ENCODE results near the gene TRIM26. TPM values are rescaled to one million over a fixed set of nuclear protein-coding genes. Genes with fewer than 3 reads are reported as not detected.

Gene TRIM26
- total and polyA plus RNA-seq, 2 donors (not counting 3 experiments of a cell fraction or from before 2014, with no cell fraction given), result 30.4 to 34.5 TPM

DNA sequence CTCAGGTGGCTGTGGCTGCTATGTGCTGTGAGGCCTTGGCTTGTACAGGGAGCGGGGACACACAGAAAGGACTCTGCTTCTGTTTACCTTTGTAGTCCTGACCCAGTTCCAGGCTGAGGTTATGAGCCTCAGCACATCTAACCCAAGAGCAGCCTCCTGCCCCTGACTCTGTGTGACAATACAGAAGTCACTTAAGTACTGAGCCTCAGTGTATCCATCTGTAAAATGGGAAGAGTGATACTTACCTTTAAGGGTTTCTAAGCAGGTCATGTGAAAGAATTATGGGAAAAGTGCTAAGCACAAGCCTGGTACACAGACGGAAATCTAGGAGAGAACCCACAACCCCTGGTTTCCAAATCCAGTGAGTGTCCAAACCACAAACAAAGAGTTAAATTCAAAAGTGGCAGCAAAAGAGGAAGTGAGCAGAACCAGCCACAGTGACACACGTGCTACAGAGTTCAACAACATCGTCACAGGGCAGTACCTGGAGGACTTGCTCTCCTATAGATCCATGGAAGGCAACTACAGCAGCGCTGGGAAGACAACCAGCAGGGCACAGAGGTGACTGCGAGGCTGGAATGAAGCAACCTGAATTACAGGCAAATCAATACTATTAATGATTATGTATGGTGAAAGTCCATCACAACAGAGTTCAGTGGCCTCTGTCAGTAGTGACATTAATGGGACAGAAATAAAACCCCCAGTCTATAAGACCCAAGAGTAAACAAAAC is 12.5 kb downstream of the TRIM26 start:
- POLR2A ChIA-PET, result no interaction called here
- no peak overlapping the region for H3K27ac ChIP-seq (ENCODE audit: insufficient read depth, low read depth, low read length)
- CTCF ChIA-PET, result no interaction called here

More for the DNA sequence above, 12.5 kb downstream of the TRIM26 start:
- Histone ChIP-seq H3K4me2 (ENCODE audit: insufficient read depth, low read length) (no peak overlapping the region), H3K27me3 (ENCODE audit: control insufficient read depth in 2 of 2, insufficient read depth in 2 of 2, low read length in 2 of 2) (no peaks in the 10 kb centered on the region), H3K79me2 (ENCODE audit: control insufficient read depth, insufficient read depth, low read length) (peaks cover 9% of the 10 kb centered on the region), H4K20me1 (replicated peaks; ENCODE audit: control insufficient read depth, extremely low read depth, insufficient read depth, low read length) (no peaks in the 10 kb centered on the region), H2AFZ (ENCODE audit: low read depth, low read length) (no peak overlapping the region), H3K9me1 (replicated peaks; ENCODE audit: control insufficient read depth, extremely low read depth, insufficient read depth, low read length) (no peaks in the 10 kb centered on the region), H3K36me3 (ENCODE audit: control insufficient read depth in 2 of 2, extremely low read depth in 1 of 2, insufficient read depth in 2 of 2, low read length in 2 of 2) (peaks cover 14 to 19% of the 10 kb centered on the region in 2 experiments), H3K4me3 (replicated peaks in 1 of 3; ENCODE audit: insufficient read depth in 1 of 3, low read depth in 1 of 3, low read length in 3 of 3) (no peak overlapping the region), H3K4me1 (ENCODE audit: control insufficient read depth, extremely low read depth, insufficient read depth, low read length) (no peaks in the 10 kb centered on the region), H3K9ac (replicated peaks; ENCODE audit: extremely low read depth, insufficient read depth, low read length) (no peak overlapping the region), H3K9me3 (replicated peaks; ENCODE audit: control insufficient read depth, insufficient read depth, low read length) (no peaks in the 10 kb centered on the region)
- intact Hi-C loops (cut with micrococcal nuclease) (no loop called here), dilution Hi-C loops (cut with MboI; ENCODE audit: extremely low pct_ligation_motif_present, low sequenced_read_pairs) (no loop called here)
- no TSS peak for BruUV-seq (replicated peaks)
- TF ChIP-seq, protein P1, sequence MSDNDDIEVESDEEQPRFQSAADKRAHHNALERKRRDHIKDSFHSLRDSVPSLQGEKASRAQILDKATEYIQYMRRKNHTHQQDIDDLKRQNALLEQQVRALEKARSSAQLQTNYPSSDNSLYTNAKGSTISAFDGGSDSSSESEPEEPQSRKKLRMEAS (IDR thresholded peaks at IDR 0.05; ENCODE audit: insufficient read depth, insufficient read length), result no peak
- TF ChIP-seq, protein P2, sequence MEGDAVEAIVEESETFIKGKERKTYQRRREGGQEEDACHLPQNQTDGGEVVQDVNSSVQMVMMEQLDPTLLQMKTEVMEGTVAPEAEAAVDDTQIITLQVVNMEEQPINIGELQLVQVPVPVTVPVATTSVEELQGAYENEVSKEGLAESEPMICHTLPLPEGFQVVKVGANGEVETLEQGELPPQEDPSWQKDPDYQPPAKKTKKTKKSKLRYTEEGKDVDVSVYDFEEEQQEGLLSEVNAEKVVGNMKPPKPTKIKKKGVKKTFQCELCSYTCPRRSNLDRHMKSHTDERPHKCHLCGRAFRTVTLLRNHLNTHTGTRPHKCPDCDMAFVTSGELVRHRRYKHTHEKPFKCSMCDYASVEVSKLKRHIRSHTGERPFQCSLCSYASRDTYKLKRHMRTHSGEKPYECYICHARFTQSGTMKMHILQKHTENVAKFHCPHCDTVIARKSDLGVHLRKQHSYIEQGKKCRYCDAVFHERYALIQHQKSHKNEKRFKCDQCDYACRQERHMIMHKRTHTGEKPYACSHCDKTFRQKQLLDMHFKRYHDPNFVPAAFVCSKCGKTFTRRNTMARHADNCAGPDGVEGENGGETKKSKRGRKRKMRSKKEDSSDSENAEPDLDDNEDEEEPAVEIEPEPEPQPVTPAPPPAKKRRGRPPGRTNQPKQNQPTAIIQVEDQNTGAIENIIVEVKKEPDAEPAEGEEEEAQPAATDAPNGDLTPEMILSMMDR (IDR thresholded peaks at IDR 0.05; ENCODE audit: extremely low read depth in 1 of 2, insufficient read depth in 1 of 2, low read depth in 1 of 2, low read length in 2 of 2), result no peak
- no peak for TF ChIP-seq POLR2AphosphoS5 (IDR thresholded peaks at IDR 0.05; ENCODE audit: insufficient read depth, low read depth, low read length)
- TF ChIP-seq EZH2 (IDR thresholded peaks at IDR 0.05; ENCODE audit: borderline replicate concordance, low read depth, low read length, severe bottlenecking), result no peak
- TF ChIP-seq MYC (IDR thresholded peaks at IDR 0.05; ENCODE audit: low read depth, low read length), result no peak
- TF ChIP-seq JUN (IDR thresholded peaks at IDR 0.05; ENCODE audit: borderline replicate concordance, insufficient read depth, insufficient read length, low read depth), result no peak
- TF ChIP-seq GATA2 (IDR thresholded peaks at IDR 0.05; ENCODE audit: insufficient read depth, insufficient read length, low read depth, low read length), result no peak
- TF ChIP-seq POLR2A (IDR thresholded peaks at IDR 0.05; ENCODE audit: low read depth, low read length), result no peak
- no peak for TF ChIP-seq FOS (IDR thresholded peaks at IDR 0.05; ENCODE audit: borderline replicate concordance, insufficient read depth, low read length)
- FAIRE-seq (no peak), DNase-seq (ENCODE audit: low read depth, low spot score) (no peak)
